Mononuclear cell (primary cell): ENCODE results near the gene USP43. TPM values are rescaled to one million over a fixed set of nuclear protein-coding genes. Genes with fewer than 3 reads are reported as not detected.

Experiments
- H3K27me3 ChIP-seq: 2 replicates; pipeline ENCODE4 v1.6.0; 2011; ENCODE audit warnings: low read length, control low read depth; ENCODE audit not compliant: insufficient read depth
- H3K4me1 ChIP-seq: 2 replicates; pipeline ENCODE4 v1.5.1; 2011; ENCODE audit warnings: mild to moderate bottlenecking, low read length, control low read depth; ENCODE audit not compliant: insufficient read depth
- H3K4me3 ChIP-seq: 2 replicates; pipeline ENCODE4 v1.5.1; 2011; ENCODE audit warnings: mild to moderate bottlenecking, low read length, moderate library complexity
- H3K9me3 ChIP-seq: 2 replicates; pipeline ENCODE4 v1.5.1; 2011; ENCODE audit warnings: low read depth, mild to moderate bottlenecking, control low read depth, low read length
- total RNA-seq: library from RNA; depleted of rRNA; stranded (reverse); fragments of >200 nt; gene quantifications from one replicate; pipeline ENCODE4 v1.2.3, GENCODE V29; 2012

USP43 gene
- total RNA-seq, 1 donor = 0.21 TPM

GRCh38 chr17:9768381-9768934, 123.1 kb downstream of the USP43 start:
- Histone ChIP-seq H3K4me3 (no peak overlapping the region), H3K9me3 (no peaks in the 10 kb centered on the region), H3K27me3 (no peaks in the 10 kb centered on the region), H3K4me1 (no peaks in the 10 kb centered on the region)

GRCh38 chr17:9769036-9769695, 123.8 kb downstream of the USP43 start:
- Histone ChIP-seq H3K4me1 (no peaks in the 10 kb centered on the region), H3K27me3 (no peaks in the 10 kb centered on the region), H3K9me3 (no peaks in the 10 kb centered on the region), H3K4me3 (no peak overlapping the region)

- no peaks in the 10 kb centered on the region for H3K9me3 ChIP-seq
- H3K4me3 ChIP-seq = no peak overlapping the region
Measured at GRCh38 chr17:9771465-9771864, 126.1 kb downstream of the USP43 start.

GRCh38 chr17:9772658-9773057, 127.3 kb downstream of the USP43 start:
- no peaks in the 10 kb centered on the region for H3K9me3 ChIP-seq
- H3K4me3 ChIP-seq = no peak overlapping the region
- no peaks in the 10 kb centered on the region for H3K4me1 ChIP-seq
- no peaks in the 10 kb centered on the region for H3K27me3 ChIP-seq

More at GRCh38 chr17:9771465-9771864, 126.1 kb downstream of the USP43 start:
- no peaks in the 10 kb centered on the region for H3K4me1 ChIP-seq
- H3K27me3 ChIP-seq = no peaks in the 10 kb centered on the region

- Histone ChIP-seq H3K4me1 (no peaks in the 10 kb centered on the region), H3K4me3 (no peak overlapping the region), H3K27me3 (no peaks in the 10 kb centered on the region), H3K9me3 (no peaks in the 10 kb centered on the region)
Measured at GRCh38 chr17:9776911-9777310, 131.6 kb downstream of the USP43 start.

Other genes starting within 250 kb of the USP43 start
- 67.8 TPM for gene STX8, start 69.7 kb upstream of the USP43 start, total RNA-seq
- not detected for gene CFAP52, start 68.9 kb upstream of the USP43 start, total RNA-seq
- not detected for gene DHRS7C, start 146.1 kb downstream of the USP43 start, total RNA-seq
- gene GSG1L2, start 176.6 kb downstream of the USP43 start, total RNA-seq = not detected
- gene GLP2R, start 180.4 kb downstream of the USP43 start, total RNA-seq = not detected